ENCODE measurements around the gene PSD2. TPM values are rescaled to one million over a fixed set of nuclear protein-coding genes. Genes with fewer than 3 reads are reported as not detected.

The PSD2 gene
- total RNA-seq, 1 donor from 2014 or later: not detected

GRCh38 chr5:139820606-139821005 is 25.0 kb downstream of the PSD2 start:
- Histone ChIP-seq H3K27me3 (no peaks in the 10 kb centered on the region), H3K27ac (no peak overlapping the region), H3K4me3 (no peak overlapping the region), H3K9me3 (no peaks in the 10 kb centered on the region), H3K36me3 (no peaks in the 10 kb centered on the region), H3K4me1 (no peaks in the 10 kb centered on the region)
- intact Hi-C loops (cut with DNase I): no loop called here
- no peak for TF ChIP-seq CTCF (IDR thresholded peaks at IDR 0.05)
- DNase-seq (peak; percentile 18), ATAC-seq (no peak)

DNA sequence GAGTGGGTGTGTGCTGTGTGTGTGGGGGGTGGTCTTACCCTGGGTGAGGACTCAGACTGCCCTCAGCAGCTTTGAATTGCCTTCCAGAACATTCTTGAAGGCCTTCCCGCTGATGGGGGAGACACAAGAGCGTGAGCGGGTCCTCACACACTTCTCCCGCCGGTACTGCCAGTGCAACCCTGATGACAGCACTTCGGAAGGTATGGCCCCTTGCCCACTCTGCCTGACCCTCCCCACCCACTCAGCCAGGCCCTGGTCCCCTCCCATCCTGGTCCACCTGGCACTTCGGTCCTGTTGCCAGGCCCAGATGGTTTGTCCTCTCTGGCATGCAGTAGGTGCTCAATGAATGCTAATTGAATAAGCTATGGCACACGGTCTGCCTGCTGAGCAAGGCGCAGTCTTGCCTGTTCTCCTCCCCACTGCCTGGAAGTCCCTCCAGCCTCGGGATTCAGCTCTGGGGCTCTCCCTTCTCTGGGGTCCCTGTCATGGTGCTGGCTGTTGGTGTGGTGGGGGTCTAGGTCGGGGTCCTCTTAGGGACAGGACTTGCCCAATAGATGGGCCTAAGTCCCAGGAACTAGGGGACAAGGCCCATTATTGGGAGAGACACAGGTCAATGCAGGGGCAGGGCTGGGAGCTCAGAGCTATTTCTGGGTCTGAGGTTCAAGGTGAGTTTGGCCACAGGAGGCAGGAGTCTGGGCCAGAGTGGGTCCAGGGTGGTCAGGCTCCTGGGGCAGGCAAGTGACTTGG is 26.4 kb downstream of the PSD2 start:
- DNase-seq (peak; percentile 54), ATAC-seq (no peak)
- no peaks in the 10 kb centered on the region for H3K9me3 ChIP-seq
- no peak overlapping the region for H3K4me3 ChIP-seq
- no peak for TF ChIP-seq CTCF (IDR thresholded peaks at IDR 0.05)
- no peak overlapping the region for H3K27ac ChIP-seq
- intact Hi-C loops (cut with DNase I): no loop called here
- no peaks in the 10 kb centered on the region for H3K4me1 ChIP-seq
- H3K36me3 ChIP-seq: no peaks in the 10 kb centered on the region
- H3K27me3 ChIP-seq: no peaks in the 10 kb centered on the region

DNA sequence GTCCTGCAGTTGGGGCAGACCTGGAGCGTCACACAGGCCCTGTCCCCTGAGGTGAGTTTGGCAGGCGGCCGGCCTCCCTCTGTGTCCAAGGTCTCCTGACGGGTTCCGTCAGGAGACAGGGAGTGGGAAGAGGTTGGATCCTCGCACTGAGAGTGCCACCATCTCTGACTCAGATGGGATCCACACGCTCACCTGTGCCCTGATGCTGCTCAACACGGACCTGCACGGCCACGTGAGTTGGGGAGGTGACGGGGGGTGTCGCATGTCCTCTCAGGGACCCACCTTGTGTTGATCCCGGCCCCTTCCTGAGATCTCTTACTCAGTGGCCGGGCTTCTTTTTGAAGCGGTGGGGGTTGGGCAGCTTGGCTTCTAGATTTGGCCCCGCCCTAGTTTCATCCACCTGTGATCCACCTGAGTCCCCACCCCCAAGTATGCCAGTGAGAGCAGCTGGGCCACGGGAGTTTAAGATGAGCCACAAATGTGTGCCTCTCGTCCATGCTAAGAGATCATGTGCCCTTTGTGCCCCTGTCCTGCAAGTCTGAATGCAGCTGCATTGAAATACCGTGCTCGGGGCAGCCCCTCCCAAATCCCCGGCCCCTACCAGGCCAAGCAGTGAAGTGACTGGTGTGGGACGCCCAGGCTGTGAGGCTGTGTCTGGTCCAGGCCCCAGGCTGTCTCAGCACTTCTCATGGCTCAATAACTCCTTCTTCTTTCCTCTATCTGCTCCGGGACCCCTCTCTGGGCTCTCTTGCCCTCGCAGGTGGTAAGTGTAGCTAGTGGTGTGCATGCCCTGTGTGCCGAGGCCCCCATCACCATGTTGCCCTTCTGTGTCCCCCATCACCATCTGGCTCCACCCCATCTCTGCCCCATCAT is 27.2 kb downstream of the PSD2 start:
- Histone ChIP-seq H3K4me1 (no peaks in the 10 kb centered on the region), H3K4me3 (no peak overlapping the region), H3K9me3 (no peaks in the 10 kb centered on the region), H3K27me3 (no peaks in the 10 kb centered on the region), H3K27ac (no peak overlapping the region), H3K36me3 (no peaks in the 10 kb centered on the region)
- intact Hi-C loops (cut with DNase I): no loop called here
- peak; percentile 38 for DNase-seq
- TF ChIP-seq CTCF (IDR thresholded peaks at IDR 0.05): no peak
- ATAC-seq: no peak

- DNase-seq (peak; percentile 42), ATAC-seq (no peak)
- intact Hi-C loops (cut with DNase I): no loop called here
- no peak overlapping the region for H3K27ac ChIP-seq
- H3K4me1 ChIP-seq: no peaks in the 10 kb centered on the region
- H3K36me3 ChIP-seq: no peaks in the 10 kb centered on the region
- H3K27me3 ChIP-seq: no peaks in the 10 kb centered on the region
- TF ChIP-seq CTCF (IDR thresholded peaks at IDR 0.05): no peak
- no peaks in the 10 kb centered on the region for H3K9me3 ChIP-seq
- no peak overlapping the region for H3K4me3 ChIP-seq
These were observed 28.2 kb downstream of the PSD2 start for GRCh38 chr5:139823757-139824355.

DNA sequence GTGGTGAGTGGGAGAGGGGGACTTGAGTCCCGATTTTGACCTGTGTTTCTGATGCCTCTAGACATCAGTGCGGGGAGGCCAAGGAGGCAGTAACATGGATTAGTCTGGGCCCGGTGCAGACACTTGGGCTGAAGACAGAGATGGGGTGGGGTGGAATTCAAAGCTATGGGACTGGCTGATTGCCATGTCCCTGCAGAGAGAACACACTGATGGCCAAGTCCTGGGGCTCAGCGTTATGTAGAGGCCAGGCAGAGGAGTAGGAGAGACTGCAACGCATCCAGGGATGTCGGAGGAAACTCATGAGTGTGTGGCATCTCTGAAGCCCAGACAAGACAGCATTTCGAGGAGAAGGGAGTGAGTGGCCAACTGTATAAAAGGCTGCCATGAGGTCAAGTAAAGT is 30.1 kb downstream of the PSD2 start:
- no peak for ATAC-seq
- H3K4me3 ChIP-seq: no peak overlapping the region
- no peak overlapping the region for H3K27ac ChIP-seq
- no peaks in the 10 kb centered on the region for H3K4me1 ChIP-seq
- intact Hi-C loops (cut with DNase I): no loop called here
- peak; percentile 29 for DNase-seq
- TF ChIP-seq CTCF (IDR thresholded peaks at IDR 0.05): no peak
- H3K36me3 ChIP-seq: no peaks in the 10 kb centered on the region
- H3K9me3 ChIP-seq: no peaks in the 10 kb centered on the region
- no peaks in the 10 kb centered on the region for H3K27me3 ChIP-seq
